ENCODE measurements around the gene CCDC116.
"Not testable (repeated sequence)": the region's sequence is repeated elsewhere in the genome, so short reads cannot be mapped to it uniquely, and the experiment has no call there.

CCDC116 gene

GRCh38 chr22:21629255-21630149 is 3.1 kb upstream of the CCDC116 start, which contains the start of gene YDJC:
Gene YDJC (minus strand): TSS chr22:21630022. CDS start chr22:21630014, 8 bp downstream.
- DNase-seq (ENCODE audit: low read depth in 2 of 3, low spot score in 1 of 3): peak; percentile 90 to 94 (median 92)

- DNase-seq (ENCODE audit: low read depth in 2 of 3, low spot score in 1 of 3): no peak
These were observed 1.5 kb upstream of the CCDC116 start for GRCh38 chr22:21631025-21631424.

GRCh38 chr22:21632931-21633330 is 371 bp downstream of the CCDC116 start:
- no peak for DNase-seq (ENCODE audit: low read depth in 2 of 3, low spot score in 1 of 3)

- no peak for DNase-seq (ENCODE audit: low read depth in 2 of 3, low spot score in 1 of 3)
These were observed 921 bp downstream of the CCDC116 start for GRCh38 chr22:21633481-21633880.

- no peak for DNase-seq (ENCODE audit: low read depth in 2 of 3, low spot score in 1 of 3)
These were observed 1.5 kb downstream of the CCDC116 start for GRCh38 chr22:21634081-21634480.

- DNase-seq (ENCODE audit: low read depth in 2 of 3, low spot score in 1 of 3): no peak
These were observed 2.3 kb downstream of the CCDC116 start for GRCh38 chr22:21634844-21635243.

GRCh38 chr22:21635771-21636510 is 3.4 kb downstream of the CCDC116 start:
- DNase-seq (ENCODE audit: low read depth in 2 of 3, low spot score in 1 of 3): no peak

GRCh38 chr22:21636629-21637218 is 4.2 kb downstream of the CCDC116 start:
- DNase-seq (ENCODE audit: low read depth in 2 of 3, low spot score in 1 of 3): no peak

- not testable (repeated sequence) for DNase-seq (ENCODE audit: low read depth in 2 of 3, low spot score in 1 of 3)
These were observed 4.9 kb downstream of the CCDC116 start for GRCh38 chr22:21637450-21637849.

GRCh38 chr22:21639359-21639758 is 6.8 kb downstream of the CCDC116 start:
- no peak for DNase-seq (ENCODE audit: low read depth in 2 of 3, low spot score in 1 of 3)

- DNase-seq (ENCODE audit: low read depth in 2 of 3, low spot score in 1 of 3): no peak
These were observed 8.2 kb downstream of the CCDC116 start for GRCh38 chr22:21640810-21641209.

- DNase-seq (ENCODE audit: low read depth in 2 of 3, low spot score in 1 of 3): no peak
These were observed 8.8 kb downstream of the CCDC116 start for GRCh38 chr22:21641417-21641788.

- peak; percentile 97 for DNase-seq (ENCODE audit: low read depth in 2 of 3, low spot score in 1 of 3)
These were observed 9.4 kb downstream of the CCDC116 start, which contains the start of gene SDF2L1 for GRCh38 chr22:21641789-21642583. Gene SDF2L1 (plus strand): TSS chr22:21642302. CDS start chr22:21642337, 35 bp downstream.

GRCh38 chr22:21642584-21643448 is 10.3 kb downstream of the CCDC116 start:
- peak in 2 of 3 donors; percentile 50 to 64 for DNase-seq (ENCODE audit: low read depth in 2 of 3, low spot score in 1 of 3)

- no peak for DNase-seq (ENCODE audit: low read depth in 2 of 3, low spot score in 1 of 3)
These were observed 11.2 kb downstream of the CCDC116 start for GRCh38 chr22:21643533-21644357.

GRCh38 chr22:21645513-21645912 is 13.0 kb downstream of the CCDC116 start:
- DNase-seq (ENCODE audit: low read depth in 2 of 3, low spot score in 1 of 3): not testable (repeated sequence)

GRCh38 chr22:21646608-21647590 is 14.3 kb downstream of the CCDC116 start:
- DNase-seq (ENCODE audit: low read depth in 2 of 3, low spot score in 1 of 3): peak; percentile 64 to 74 (median 66)

- no peak for DNase-seq (ENCODE audit: low read depth in 2 of 3, low spot score in 1 of 3)
These were observed 17.7 kb downstream of the CCDC116 start for GRCh38 chr22:21650280-21650679.

Data from stimulated activated CD4-positive, alpha-beta T cell treated with anti-CD3 and anti-CD28 coated beads, Interleukin-12 subunit alpha, Interleukin-12 subunit beta, amount 100 ng/mL, for 48 hours (primary cell).